GM18526 (cell line): ENCODE data around the gene PDE6G.

Experiments
- POLR2A ChIP-seq: IDR thresholded peaks from 3 replicates; pipeline ENCODE4 v1.6.1; 2011; ENCODE audit not compliant: insufficient read length; ENCODE audit errors: extremely low read depth

The PDE6G gene

DNA sequence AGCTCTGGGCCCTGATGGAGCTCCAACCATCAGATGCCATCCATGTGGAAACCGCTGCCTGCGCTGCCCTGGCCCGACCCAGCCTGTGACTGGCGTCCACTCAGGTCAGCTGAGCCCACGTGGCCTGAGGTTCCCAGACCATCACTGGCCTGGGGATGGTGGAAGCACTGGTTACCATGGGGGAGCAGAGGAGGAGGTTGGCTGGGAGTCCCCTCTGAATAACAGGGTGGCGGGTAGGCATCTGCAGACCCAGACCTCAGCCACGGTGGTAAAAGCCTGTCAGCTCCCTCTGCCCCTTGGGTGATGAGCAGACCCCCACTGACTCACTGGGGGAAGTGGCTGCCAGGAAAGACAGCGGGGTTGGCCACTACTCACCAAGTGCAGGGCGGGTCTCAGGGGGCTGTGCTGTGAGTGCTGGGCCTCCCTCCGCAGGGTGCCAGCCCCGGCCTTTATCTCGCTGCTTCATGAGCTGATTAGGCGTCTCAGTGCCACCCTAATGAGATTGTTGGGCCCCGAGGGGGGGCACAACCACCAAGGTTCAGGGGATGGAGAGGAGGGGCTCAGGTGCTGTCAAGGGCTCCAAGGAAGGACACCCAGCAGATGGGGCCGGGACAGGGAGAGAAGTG, at the start of gene PDE6G:
Gene PDE6G (minus strand): TSS at position 425 of the 626 bp plus-strand sequence. CDS start 3,237 bp downstream, outside the sequence.
- TF ChIP-seq POLR2A = no peak

DNA sequence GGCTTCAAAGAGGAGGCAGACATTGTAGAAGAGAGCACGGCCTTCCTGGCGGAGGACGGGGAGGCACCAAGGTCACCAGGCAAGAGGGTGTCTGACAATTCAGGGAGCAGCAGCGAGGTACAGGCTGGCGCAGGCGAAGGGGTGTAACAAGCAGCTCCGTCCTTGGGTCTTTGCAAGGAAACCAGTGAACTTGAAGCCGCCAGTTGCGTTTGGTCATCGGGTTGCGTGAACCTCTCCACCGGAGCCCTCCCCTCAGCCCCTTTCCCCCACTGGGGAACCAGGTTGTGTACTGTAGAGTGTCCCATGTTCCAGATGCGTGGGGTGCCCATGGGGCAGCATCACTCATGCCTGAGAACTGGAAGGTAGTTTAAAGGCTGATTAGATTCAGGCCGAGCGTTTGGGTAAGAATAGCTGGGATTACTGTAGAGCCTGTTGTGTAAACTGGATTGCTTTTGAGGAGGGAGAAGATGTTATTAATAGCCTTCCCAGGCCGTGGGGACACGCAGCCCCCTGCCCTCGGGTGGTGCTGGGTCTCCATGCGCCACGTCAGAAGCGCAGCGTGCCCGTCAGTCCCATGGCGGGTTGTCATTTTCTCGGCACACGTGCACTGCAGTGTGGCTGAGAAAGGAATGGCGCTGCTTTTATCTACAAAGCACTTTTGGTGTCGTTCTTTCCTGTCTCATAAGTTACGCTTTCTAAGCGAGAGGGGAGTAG, 49.3 kb upstream of the PDE6G start:
- no peak for TF ChIP-seq POLR2A

DNA sequence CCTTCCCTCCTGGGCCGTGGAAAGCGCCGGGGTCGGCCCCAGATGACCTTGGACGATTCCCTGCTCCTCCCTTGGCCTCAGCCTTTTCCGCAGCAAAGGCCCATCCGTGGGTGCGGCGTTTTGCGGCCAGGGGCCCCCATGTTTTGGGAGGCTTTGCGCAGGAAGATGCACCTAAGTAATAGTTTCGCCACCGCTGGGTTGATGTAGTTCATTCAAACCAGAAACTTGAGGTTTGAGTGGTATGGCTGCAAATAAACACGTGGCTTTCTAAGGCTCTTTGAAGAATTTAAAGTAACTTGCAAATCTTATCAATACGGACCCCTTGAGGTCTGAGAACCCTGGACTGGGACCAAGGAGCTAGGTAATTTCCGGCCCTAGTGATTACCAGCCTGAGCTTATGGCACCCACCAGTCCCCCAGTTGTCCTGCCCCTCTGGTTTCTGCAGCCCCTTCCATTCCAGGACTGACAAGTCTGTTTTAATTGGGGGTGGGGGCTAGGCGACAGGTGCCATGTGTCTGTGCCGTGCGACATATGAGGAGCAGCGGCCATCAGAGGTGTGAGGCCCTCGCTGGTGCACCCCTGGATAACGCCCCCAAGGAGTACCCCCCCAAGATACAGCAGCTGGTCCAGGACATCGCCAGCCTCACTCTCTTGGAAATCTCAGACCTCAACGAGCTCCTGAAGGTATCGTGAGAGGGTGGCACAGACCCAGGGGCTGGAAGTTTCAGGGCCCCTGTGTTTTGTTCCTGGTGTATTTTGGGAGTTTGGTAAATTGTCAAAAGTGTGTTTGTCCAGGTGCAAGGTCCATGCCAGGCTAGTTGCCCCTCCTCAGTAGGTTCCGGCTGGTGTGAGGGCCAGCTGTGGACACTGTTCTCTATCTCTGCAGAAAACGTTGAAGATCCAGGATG, 47.7 kb upstream of the PDE6G start:
- TF ChIP-seq POLR2A = no peak

DNA sequence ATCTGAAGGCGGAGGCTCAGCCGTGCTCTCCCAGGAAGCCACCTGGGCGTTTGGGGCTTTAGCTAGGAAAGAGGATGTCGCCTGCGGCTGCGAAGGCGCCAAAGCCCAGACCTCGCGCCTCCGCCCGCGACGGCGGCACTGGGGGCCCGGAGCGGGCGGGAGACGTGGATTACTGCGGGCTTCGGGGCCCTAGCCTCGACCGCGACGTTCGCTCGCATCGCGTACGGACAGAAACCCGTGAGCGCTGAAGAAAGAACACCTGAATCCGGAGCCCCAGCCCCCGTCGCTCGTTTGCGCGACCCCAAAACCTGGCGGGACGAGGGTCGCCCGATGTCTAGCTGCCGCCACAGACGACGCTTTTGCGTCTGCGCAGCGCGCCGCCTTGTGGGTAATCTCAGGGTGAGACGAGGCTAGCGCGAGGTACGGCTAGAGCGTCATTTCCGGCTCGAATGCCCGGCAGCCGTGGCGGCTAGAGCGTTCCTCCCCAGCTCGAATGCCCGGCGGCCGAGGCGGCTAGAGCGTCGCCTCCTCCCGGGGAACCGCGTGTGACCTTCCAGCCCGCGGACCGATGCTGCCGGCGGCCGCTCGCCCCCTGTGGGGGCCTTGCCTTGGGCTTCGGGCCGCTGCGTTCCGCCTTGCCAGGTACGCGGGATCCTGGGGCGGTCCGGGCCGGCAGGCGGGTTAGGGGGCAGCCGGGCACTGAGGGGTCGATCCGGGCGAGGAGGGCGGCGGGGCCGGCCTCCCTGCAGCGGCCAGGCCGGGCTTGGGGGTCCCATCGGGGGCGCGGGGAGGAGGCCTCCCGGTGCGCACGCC, 46.8 kb upstream of the PDE6G start, which contains the start of gene MRPL12:
Gene MRPL12 (plus strand): TSS at position 434 of the 813 bp plus-strand sequence. CDS start 135 bp downstream, at position 569.
- TF ChIP-seq POLR2A = peak; percentile 96

DNA sequence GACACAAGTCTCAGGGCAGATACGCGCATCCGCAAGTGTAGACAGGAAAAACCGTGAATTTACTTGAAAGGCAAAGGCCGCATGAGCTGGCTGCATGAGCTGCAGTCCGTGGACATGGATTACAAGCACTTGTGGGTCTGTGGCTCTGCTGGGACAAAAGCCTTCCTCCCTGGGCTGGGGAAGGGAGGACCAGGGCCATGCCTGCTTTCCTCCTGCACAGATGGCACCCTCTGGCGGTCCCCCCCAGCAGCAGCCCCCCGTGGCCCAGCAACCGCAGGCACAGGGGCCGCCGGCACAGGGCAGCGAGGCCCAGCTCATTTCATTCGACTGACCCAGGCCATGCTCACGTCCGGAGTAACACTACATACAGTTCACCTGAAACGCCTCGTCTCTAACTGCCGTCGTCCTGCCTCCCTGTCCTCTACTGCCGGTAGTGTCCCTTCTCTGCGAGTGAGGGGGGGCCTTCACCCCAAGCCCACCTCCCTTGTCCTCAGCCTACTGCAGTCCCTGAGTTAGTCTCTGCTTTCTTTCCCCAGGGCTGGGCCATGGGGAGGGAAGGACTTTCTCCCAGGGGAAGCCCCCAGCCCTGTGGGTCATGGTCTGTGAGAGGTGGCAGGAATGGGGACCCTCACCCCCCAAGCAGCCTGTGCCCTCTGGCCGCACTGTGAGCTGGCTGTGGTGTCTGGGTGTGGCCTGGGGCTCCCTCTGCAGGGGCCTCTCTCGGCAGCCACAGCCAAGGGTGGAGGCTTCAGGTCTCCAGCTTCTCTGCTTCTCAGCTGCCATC, 45.1 kb upstream of the PDE6G start:
- TF ChIP-seq POLR2A = no peak

DNA sequence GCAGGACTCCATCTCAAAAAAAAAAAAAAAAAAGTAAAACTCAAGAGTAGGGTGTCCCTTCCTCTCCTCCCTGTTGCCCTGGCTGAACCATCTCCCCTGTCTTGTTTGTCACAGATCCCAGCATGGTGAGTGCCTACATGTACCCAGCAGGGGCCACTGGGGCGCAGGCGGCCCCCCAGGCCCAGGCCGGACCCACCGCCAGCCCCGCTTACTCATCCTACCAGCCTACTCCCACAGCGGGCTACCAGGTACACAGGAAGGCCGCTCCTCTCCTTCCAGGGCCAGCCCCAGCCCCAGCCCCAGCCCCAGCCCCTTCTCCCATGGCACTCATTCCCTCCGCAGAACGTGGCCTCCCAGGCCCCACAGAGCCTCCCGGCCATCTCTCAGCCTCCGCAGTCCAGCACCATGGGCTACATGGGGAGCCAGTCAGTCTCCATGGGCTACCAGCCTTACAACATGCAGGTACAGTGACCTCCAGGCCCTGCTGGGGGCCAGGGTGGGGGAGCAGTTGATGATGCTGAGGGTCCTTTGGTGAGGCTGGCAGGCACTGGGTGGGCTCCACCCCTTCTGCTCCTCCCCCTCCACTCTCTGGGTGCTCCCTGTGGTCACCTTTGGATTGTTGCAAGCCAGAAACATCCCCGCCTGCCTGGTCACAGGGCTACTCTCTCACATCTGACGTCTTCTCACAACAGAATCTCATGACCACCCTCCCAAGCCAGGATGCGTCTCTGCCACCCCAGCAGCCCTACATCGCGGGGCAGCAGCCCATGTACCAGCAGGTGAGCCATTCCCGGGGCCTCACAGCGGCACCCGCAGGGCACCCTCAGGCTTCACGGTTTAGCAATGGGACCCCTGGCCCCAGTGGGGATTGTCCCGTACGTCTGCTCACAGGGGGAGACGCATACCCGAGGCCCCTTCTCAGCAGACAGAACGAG, 44.3 kb upstream of the PDE6G start:
- no peak for TF ChIP-seq POLR2A

DNA sequence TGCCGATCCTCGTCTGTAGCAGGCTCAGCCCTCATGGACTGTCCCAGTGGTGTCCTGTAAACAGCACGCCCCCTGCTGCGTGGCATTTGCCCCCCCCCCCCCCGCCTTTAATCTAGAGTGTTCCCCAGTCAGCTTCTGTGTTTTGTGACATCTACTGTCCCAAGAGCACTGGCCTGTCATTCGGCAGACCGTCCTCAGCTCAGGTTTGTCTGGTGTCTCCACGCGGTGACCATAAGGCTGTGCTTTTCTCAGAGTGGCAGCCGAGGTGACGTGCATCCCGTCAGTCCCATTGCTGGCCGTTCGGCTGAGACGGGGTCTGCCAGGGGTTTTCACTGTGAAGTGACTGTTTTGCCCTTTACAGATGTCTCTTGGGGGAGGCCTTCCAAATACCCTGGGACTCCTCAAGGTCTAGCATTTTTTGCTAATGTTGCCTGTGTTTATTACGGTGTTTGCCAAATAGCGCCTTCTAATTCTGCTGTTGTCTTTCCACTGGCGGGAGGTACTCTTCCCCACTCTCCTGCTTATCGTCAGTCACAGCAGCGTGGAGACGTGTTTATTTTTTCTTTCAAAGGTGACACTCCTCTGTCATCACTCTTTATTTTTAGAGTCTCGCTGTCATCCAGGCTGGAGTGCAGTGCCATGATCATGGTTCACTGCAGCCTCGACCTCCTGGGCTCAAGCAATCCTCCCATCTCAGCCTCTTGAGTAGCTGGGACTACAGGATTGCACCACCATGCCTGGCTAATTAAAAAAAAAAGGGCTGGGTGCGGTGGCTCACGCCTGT, 41.1 kb upstream of the PDE6G start:
- TF ChIP-seq POLR2A = no peak

DNA sequence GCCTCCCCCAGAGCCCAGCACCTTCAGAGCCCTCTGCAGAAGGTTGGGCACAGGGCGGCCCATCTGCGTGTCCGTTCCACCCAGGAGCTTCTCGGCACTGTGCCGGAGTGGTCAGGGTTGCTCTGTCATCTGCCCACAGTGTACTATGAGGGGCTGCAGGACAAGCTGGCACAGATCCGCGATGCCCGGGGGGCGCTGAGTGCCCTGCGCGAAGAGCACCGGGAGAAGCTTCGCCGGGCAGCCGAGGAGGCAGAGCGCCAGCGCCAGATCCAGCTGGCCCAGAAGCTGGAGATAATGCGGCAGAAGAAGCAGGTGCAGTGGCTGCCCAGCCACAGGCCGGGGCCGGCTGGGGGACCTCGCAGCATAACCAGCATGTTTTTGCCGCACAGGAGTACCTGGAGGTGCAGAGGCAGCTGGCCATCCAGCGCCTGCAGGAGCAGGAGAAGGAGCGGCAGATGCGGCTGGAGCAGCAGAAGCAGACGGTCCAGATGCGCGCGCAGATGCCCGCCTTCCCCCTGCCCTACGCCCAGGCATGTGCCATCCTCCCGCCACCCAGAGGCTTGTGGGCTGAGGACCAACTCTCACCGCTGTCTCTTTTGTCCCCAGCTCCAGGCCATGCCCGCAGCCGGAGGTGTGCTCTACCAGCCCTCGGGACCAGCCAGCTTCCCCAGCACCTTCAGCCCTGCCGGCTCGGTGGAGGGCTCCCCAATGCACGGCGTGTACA, 40.0 kb upstream of the PDE6G start:
- no peak for TF ChIP-seq POLR2A

DNA sequence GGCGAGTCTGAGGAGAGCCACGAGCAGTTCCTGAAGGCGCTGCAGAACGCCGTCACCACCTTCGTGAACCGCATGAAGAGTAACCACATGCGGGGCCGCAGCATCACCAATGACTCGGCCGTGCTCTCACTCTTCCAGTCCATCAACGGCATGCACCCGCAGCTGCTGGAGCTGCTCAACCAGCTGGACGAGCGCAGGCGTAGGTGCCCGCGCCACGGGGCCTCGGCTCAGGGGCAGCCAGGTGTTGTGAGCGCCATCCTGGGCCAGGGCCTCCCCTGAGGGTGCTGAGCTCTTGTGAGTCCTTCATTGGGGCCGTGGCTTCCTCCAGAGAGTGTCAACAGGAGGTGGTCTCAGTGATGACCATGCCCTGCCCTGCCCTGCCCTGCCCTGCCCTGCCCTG, 39.5 kb upstream of the PDE6G start:
- no peak for TF ChIP-seq POLR2A

DNA sequence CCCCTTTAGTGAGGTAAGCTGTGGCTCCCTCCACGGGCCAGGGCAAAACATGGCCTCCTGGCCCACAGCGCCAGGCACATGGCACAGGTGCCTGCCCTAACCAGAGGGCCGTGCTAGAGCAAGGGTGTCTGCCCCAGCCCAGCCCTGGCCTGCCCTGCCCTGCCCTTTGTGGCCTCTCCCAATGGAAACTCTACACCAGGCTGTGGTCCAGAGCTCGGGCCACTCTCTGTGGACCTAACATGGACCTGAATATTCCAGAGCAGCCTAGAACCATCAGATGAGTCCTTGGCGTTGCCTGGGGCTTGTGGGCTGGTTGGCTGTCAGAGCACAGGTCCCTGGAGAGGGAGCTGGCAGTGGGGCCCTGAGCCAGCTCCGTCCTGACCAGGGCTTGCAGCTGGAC, 38.9 kb upstream of the PDE6G start:
- TF ChIP-seq POLR2A = no peak

DNA sequence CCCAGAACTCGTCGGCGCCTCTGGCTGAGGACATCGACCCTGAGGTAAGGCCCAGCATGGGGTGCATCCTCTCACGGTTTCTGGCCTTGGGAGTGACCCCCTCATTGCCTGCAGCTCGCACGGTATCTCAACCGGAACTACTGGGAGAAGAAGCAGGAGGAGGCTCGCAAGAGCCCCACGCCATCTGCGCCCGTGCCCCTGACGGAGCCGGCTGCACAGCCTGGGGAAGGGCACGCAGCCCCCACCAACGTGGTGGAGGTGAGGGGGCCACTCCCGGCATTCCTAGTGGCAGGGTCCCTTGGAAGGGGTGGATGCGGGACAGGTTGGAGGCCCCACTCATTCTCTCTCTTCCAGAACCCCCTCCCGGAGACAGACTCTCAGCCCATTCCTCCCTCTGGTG, 38.5 kb upstream of the PDE6G start:
- TF ChIP-seq POLR2A = no peak
